K562 (cell line): ENCODE data around the gene PRSS27. TPM values are rescaled to one million over a fixed set of nuclear protein-coding genes. Genes with fewer than 3 reads are reported as not detected.

ENCODE experiments used
- BRF1 ChIP-seq: IDR thresholded peaks from 3 replicates; pipeline ENCODE4 v1.6.1; 2011; ENCODE audit warnings: borderline replicate concordance, mild to moderate bottlenecking; ENCODE audit not compliant: insufficient read length; ENCODE audit errors: extremely low read depth
- CCNT2 ChIP-seq: IDR thresholded peaks from 2 replicates; pipeline ENCODE4 v1.6.1; 2011; ENCODE audit warnings: borderline replicate concordance, low read depth, mild to moderate bottlenecking, moderate library complexity, mixed read lengths, low read length; ENCODE audit not compliant: insufficient read length; ENCODE audit errors: extremely low read depth
- CEBPB ChIP-seq: fragments of 450-650 bp; IDR thresholded peaks from 2 replicates; pipeline ENCODE4 v1.6.1; 2016; ENCODE audit warnings: missing genetic modification characterization, missing compliant biosample characterization
- CHD4 ChIP-seq: fragments of 200-600 bp; sonication (generic); IDR thresholded peaks from 3 replicates; pipeline ENCODE4 v1.6.1; 2012; ENCODE audit warnings: low read depth, mild to moderate bottlenecking, mixed read lengths, low read length, inconsistent platforms; ENCODE audit not compliant: insufficient read depth, insufficient replicate concordance, poor library complexity, severe bottlenecking
- HDGF ChIP-seq: fragments of 450-650 bp; IDR thresholded peaks from 2 replicates; pipeline ENCODE4 v1.6.1; 2016
- HMGXB4 ChIP-seq: sonication (generic); formaldehyde crosslinking; IDR thresholded peaks from 2 replicates; pipeline ENCODE4 v1.8.1; 2023; ENCODE audit warnings: mild to moderate bottlenecking, missing genetic modification reagents
- MIER1 ChIP-seq: fragments of 450-650 bp; IDR thresholded peaks from 2 replicates; pipeline ENCODE4 v1.6.1; 2016; ENCODE audit warnings: antibody characterized with exemption, mild to moderate bottlenecking, low read depth
- RBM15 ChIP-seq: fragments of 200-400 bp; formaldehyde crosslinking; IDR thresholded peaks from 2 replicates; pipeline ENCODE4 v1.6.1; 2018; ENCODE audit warnings: mild to moderate bottlenecking, low read length, moderate library complexity; ENCODE audit not compliant: insufficient read depth
- RERE ChIP-seq: sonication (generic); formaldehyde crosslinking; IDR thresholded peaks from 2 replicates; pipeline ENCODE4 v1.8.0; 2023; ENCODE audit warnings: missing genetic modification reagents, mild to moderate bottlenecking, borderline replicate concordance
- SIN3A ChIP-seq, 2 experiments: fragments of 150-350 bp in 1 of 2; IDR thresholded peaks; 2 replicates each; pipeline ENCODE4 v1.6.1; 2011 to 2016; ENCODE audit warnings: borderline replicate concordance in 2 of 2, low read depth in 2 of 2, low read length in 2 of 2, mild to moderate bottlenecking in 2 of 2, moderate library complexity in 2 of 2; ENCODE audit not compliant: control insufficient read depth in 1 of 2
- SMC3 ChIP-seq: conservative IDR thresholded peaks from 2 replicates; pipeline ENCODE4 v1.6.1; 2011; ENCODE audit warnings: low read depth, low read length, improper control_type of control experiment; ENCODE audit not compliant: insufficient read depth
- TCF15 ChIP-seq: fragments of 250-450 bp; sonication (Bioruptor Pico); IDR thresholded peaks from 2 replicates; pipeline ENCODE4 v1.8.0; 2022; ENCODE audit warnings: moderate library complexity, mild to moderate bottlenecking, inconsistent platforms
- USF2 ChIP-seq: sonication (generic); formaldehyde crosslinking; IDR thresholded peaks from 2 replicates; pipeline ENCODE4 v1.5.0; 2020; ENCODE audit warnings: missing genetic modification reagents
- ZNF146 ChIP-seq: IDR thresholded peaks from one replicate; pipeline ENCODE4 v1.6.1; 2018; ENCODE audit warnings: missing compliant biosample characterization; ENCODE audit not compliant: unreplicated experiment
- ZNF263 ChIP-seq: sonication (generic); formaldehyde crosslinking; IDR thresholded peaks from 2 replicates; pipeline ENCODE4 v1.8.0; 2022; ENCODE audit warnings: mild to moderate bottlenecking, missing genetic modification reagents, borderline replicate concordance
- ZNF395 ChIP-seq: fragments of 200-800 bp; sonication (Bioruptor generic); IDR thresholded peaks from 2 replicates; pipeline ENCODE4 v1.6.1; 2017; ENCODE audit warnings: missing genetic modification characterization, missing compliant biosample characterization
- ZNF551 ChIP-seq: fragments of 250-450 bp; sonication (Bioruptor Pico); IDR thresholded peaks from 2 replicates; pipeline ENCODE4 v1.5.0; 2021; ENCODE audit warnings: mild to moderate bottlenecking, moderate library complexity
- ZNF583 ChIP-seq: fragments of 250-450 bp; sonication (Bioruptor Pico); IDR thresholded peaks from 2 replicates; pipeline ENCODE4 v1.4.0; 2020
- polyA plus RNA-seq, 8 experiments: library from polyadenylated mRNA; depleted of rRNA in 4 of 8; stranded (reverse) in 5 of 8; unstranded in 3 of 8; fragments of >200 nt; fragmentation: Nextera tagmentation in 2 of 8; fragmentation: Illumina TruSeq in 1 of 8; extraction: Ambion mirVana in 2 of 8; extraction: Trizol in 1 of 8; gene quantifications; 2 replicates each; pipeline versions ENCODE4 v1.2.1 to v1.2.3, GENCODE V29; 2011 to 2014; ENCODE audit warnings: inconsistent platforms in 1 of 8, missing spikeins in 1 of 8
- total RNA-seq, 7 experiments: library from RNA; depleted of rRNA in 6 of 7; stranded (reverse); fragments of >200 nt in 6 of 7; fragmentation: Illumina TruSeq in 2 of 7; extraction: Trizol in 2 of 7; gene quantifications; 2 replicates each; pipeline versions ENCODE4 v1.2.1 to v1.2.3, GENCODE V29; 2011 to 2021; ENCODE audit warnings: low replicate concordance in 1 of 7

PRSS27 gene
- total and polyA plus RNA-seq, 9 of the 15 experiments (the other 6 are each of a cell fraction or from before 2014, with no cell fraction given): 0.09 to 0.20 (median 0.17) TPM; not detected in 5

GRCh38 chr16:2715519-2715918, 4.5 kb downstream of the PRSS27 start (continued):
- TF ChIP-seq RERE (no peak), RBM15 (no peak), ZNF551 (no peak), ZNF146 (CRISPR knock-in tag) (peak; percentile 32), SIN3A (IDR thresholded peaks at IDR 0.05; ENCODE audit: borderline replicate concordance in 2 of 2, control insufficient read depth in 1 of 2, low read depth in 2 of 2, low read length in 2 of 2) (peak in 1 of 2 experiments; percentile 94; a peak in 2 of 4 replicates), CHD4 (no peak), TCF15 (no peak), CEBPB (tag) (no peak), MIER1 (peak; percentile 89), ZNF395 (no peak), USF2 (CRISPR knock-in tag) (no peak), CCNT2 (peak; percentile 38), SMC3 (no peak), BRF1 (no peak), ZNF583 (CRISPR knock-in tag) (no peak), HDGF (no peak), HMGXB4 (CRISPR knock-in tag) (peak; percentile 65; the same call in 1 of the 2 replicates), ZNF263 (CRISPR knock-in tag) (peak; percentile 63)
